Ovary (tissue), 9 donors: ENCODE measurements around the gene TBC1D24. TPM values are rescaled to one million over a fixed set of nuclear protein-coding genes. Genes with fewer than 3 reads are reported as not detected.
"Not testable (repeated sequence)": the region's sequence is repeated elsewhere in the genome, so short reads cannot be mapped to it uniquely, and the experiment has no call there.

Source experiments
- DNase-seq, 5 donors: peaks; one replicate each; pipeline ENCODE4 v3.0.0-alpha.2; 2019 to 2020
- H3K27ac ChIP-seq, 2 donors: fragments of 200-600 bp; one replicate each; pipeline versions ENCODE4 v1.5.1 to v1.8.0; 2019 to 2022
- H3K27me3 ChIP-seq: fragments of 200-600 bp; one replicate; pipeline ENCODE4 v1.8.0; 2022
- H3K36me3 ChIP-seq: fragments of 200-600 bp; sonication (generic); one replicate; pipeline ENCODE4 v1.5.1; 2019
- H3K4me1 ChIP-seq: one replicate; pipeline ENCODE4 v1.8.1; 2013; ENCODE audit warnings: mild to moderate bottlenecking, moderate library complexity; ENCODE audit not compliant: insufficient read depth
- H3K4me3 ChIP-seq: fragments of 200-600 bp; sonication (generic); one replicate; pipeline ENCODE4 v1.5.1; 2017
- H3K9me3 ChIP-seq, 2 donors: fragments of 200-600 bp in 1 of 2; sonication (generic) in 1 of 2; one replicate each; pipeline versions ENCODE4 v1.5.1 to v1.8.1; 2013 to 2019; ENCODE audit warnings: mild to moderate bottlenecking in 1 of 2, moderate library complexity in 1 of 2
- CTCF ChIP-seq, 3 donors: fragments of 450-650 bp in 2 of 3; fragments of 200-600 bp in 1 of 3; IDR thresholded peaks; one replicate each; pipeline versions ENCODE4 v1.5.1 to v1.8.0; 2016 to 2022; ENCODE audit warnings: antibody characterized with exemption in 3 of 3, mild to moderate bottlenecking in 1 of 3
- EP300 ChIP-seq: sonication (generic); formaldehyde crosslinking; IDR thresholded peaks from one replicate; pipeline ENCODE4 v1.6.1; 2017; ENCODE audit warnings: antibody characterized with exemption
- POLR2A ChIP-seq: fragments of 450-650 bp; IDR thresholded peaks from one replicate; pipeline ENCODE4 v1.6.1; 2017; ENCODE audit warnings: antibody characterized with exemption, mild to moderate bottlenecking, moderate library complexity
- WGBS, 3 donors: extraction: QIAGEN DNeasy Blood & Tissue Kit in 1 of 3; methylation state at CpG; one replicate each; pipeline versions ENCODE4 v1.1.5 to v1.1.7; 2013 to 2017; 5-methylcytosine and 5-hydroxymethylcytosine counted together
- intact Hi-C, 4 donors: fragments of 100-400 bp; cut with DNase I; formaldehyde crosslinking; loops; one replicate each; pipeline versions ENCODE4 v1.11.0 to v1.15.1; 2022 to 2023
- polyA plus RNA-seq, 2 donors: library from polyadenylated mRNA; stranded (reverse); fragments of 200-250 nt in 1 of 2; fragments of 350-450 nt in 1 of 2; fragmentation: Illumina TruSeq in 1 of 2; extraction: RNeasy Lipid Tissue Mini Kit (QIAGEN cat#74804) in 1 of 2; gene quantifications; one replicate each; pipeline ENCODE4 v1.2.3, GENCODE V29; 2013 to 2014
- total RNA-seq, 7 donors: library from RNA; depleted of rRNA in 2 of 7; stranded (reverse); fragments of >200 nt in 2 of 7; fragmentation: NEBNext Ultra II Directional in 3 of 7; extraction: Animal tissue kit (Norgen Biotek cat#: 25700) in 3 of 7; gene quantifications; one replicate each; pipeline versions ENCODE4 v1.1.0 to v1.2.4, GENCODE V29; 2016 to 2023
- donor health status: DM: no; HTN: no; CAD: no; lungs with moderate emphysema.
- donor health status: DM: no; HTN: no; CAD: no.
- donor health status: Bipolar disorder and iron deficiency.
- donor health status: DM: yes; HTN: yes; CAD: no.
- donor health status: DM: no; HTN: no; CAD: no.
- donor health status: DM: yes; HTN: yes; CAD: no.

Gene TBC1D24
- total and polyA plus RNA-seq, 9 donors: 1.9 to 8.1 (median 6.0) TPM

- H3K27ac ChIP-seq: no peak overlapping the region
- intact Hi-C loops: no loop called here
- no peaks in the 10 kb centered on the region for H3K27me3 ChIP-seq
- TF ChIP-seq POLR2A: no peak
- TF ChIP-seq CTCF (IDR thresholded peaks at IDR 0.05): no peak
- no peak for TF ChIP-seq EP300
- 81 to 82% (median 81%) methylated on average over 8 of the region's 8 CpGs for WGBS, 3 donors
- no peak overlapping the region for H3K4me3 ChIP-seq
- H3K9me3 ChIP-seq: no peaks in the 10 kb centered on the region
- no peaks in the 10 kb centered on the region for H3K36me3 ChIP-seq
- DNase-seq: no peak
- peaks cover 11% of the 10 kb centered on the region for H3K4me1 ChIP-seq
Measured at GRCh38 chr16:2478279-2478678, 3.4 kb downstream of the TBC1D24 start.

GRCh38 chr16:2479996-2480395 lies 5.1 kb downstream of the TBC1D24 start:
- H3K36me3 ChIP-seq, H3K27ac ChIP-seq, H3K27me3 ChIP-seq, H3K4me3 ChIP-seq, DNase-seq, intact Hi-C loops, H3K9me3 ChIP-seq: not testable (repeated sequence)
- H3K4me1 ChIP-seq: peaks cover 17% of the 10 kb centered on the region
- 92 to 94% (median 94%) methylated on average over 10 of the region's 10 CpGs for WGBS, 3 donors

GRCh38 chr16:2480948-2481347 lies 6.0 kb downstream of the TBC1D24 start:
- WGBS, 3 donors: 83 to 84% (median 84%) methylated on average over 12 of the region's 12 CpGs
- H3K4me1 ChIP-seq: peaks cover 14% of the 10 kb centered on the region
- no peak for DNase-seq
- H3K4me3 ChIP-seq: no peak overlapping the region
- no peaks in the 10 kb centered on the region for H3K27me3 ChIP-seq
- H3K9me3 ChIP-seq: no peaks in the 10 kb centered on the region
- H3K36me3 ChIP-seq: no peaks in the 10 kb centered on the region
- intact Hi-C loops: no loop called here
- H3K27ac ChIP-seq: no peak overlapping the region
- TF ChIP-seq POLR2A (no peak), CTCF (IDR thresholded peaks at IDR 0.05) (no peak), EP300 (no peak)

GRCh38 chr16:2481676-2482075 lies 6.7 kb downstream of the TBC1D24 start:
- no peak for TF ChIP-seq CTCF (IDR thresholded peaks at IDR 0.05)
- TF ChIP-seq POLR2A: no peak
- no peak for TF ChIP-seq EP300
- H3K4me1 ChIP-seq: peaks cover 14% of the 10 kb centered on the region
- no peaks in the 10 kb centered on the region for H3K36me3 ChIP-seq
- 62 to 70% (median 64%) methylated on average over 7 of the region's 7 CpGs for WGBS, 3 donors
- intact Hi-C loops: no loop called here
- H3K27me3 ChIP-seq: no peaks in the 10 kb centered on the region
- no peak for DNase-seq
- H3K9me3 ChIP-seq: no peaks in the 10 kb centered on the region
- H3K27ac ChIP-seq: no peak overlapping the region
- H3K4me3 ChIP-seq: no peak overlapping the region

GRCh38 chr16:2482249-2482648 lies 7.3 kb downstream of the TBC1D24 start:
- H3K27ac ChIP-seq: no peak overlapping the region
- no peaks in the 10 kb centered on the region for H3K27me3 ChIP-seq
- H3K4me1 ChIP-seq: peaks cover 14% of the 10 kb centered on the region
- TF ChIP-seq POLR2A (no peak), EP300 (no peak), CTCF (IDR thresholded peaks at IDR 0.05) (no peak)
- no peak overlapping the region for H3K4me3 ChIP-seq
- DNase-seq: no peak
- WGBS, 3 donors: 55 to 64% (median 58%) methylated on average over 13 of the region's 13 CpGs
- H3K36me3 ChIP-seq: no peaks in the 10 kb centered on the region
- H3K9me3 ChIP-seq: no peaks in the 10 kb centered on the region
- intact Hi-C loops: no loop called here
